HepG2 (cell line): Measurements from ENCODE around the gene CTSO. TPM values are rescaled to one million over a fixed set of nuclear protein-coding genes. Genes with fewer than 3 reads are reported as not detected.

ENCODE experiments used
- CREBL2 ChIP-seq: sonication (generic); formaldehyde crosslinking; IDR thresholded peaks from 2 replicates; pipeline ENCODE4 v1.8.1; 2023; ENCODE audit warnings: missing genetic modification reagents, mild to moderate bottlenecking, borderline replicate concordance
- MAF1 ChIP-seq: sonication (generic); formaldehyde crosslinking; IDR thresholded peaks from 2 replicates; pipeline ENCODE4 v1.5.0; 2020; ENCODE audit warnings: missing genetic modification reagents, borderline replicate concordance
- MTF1 ChIP-seq: sonication (generic); formaldehyde crosslinking; IDR thresholded peaks from 2 replicates; pipeline ENCODE4 v1.5.0; 2020; ENCODE audit warnings: missing genetic modification reagents
- MTF2 ChIP-seq: sonication (generic); formaldehyde crosslinking; IDR thresholded peaks from 2 replicates; pipeline ENCODE4 v1.5.0; 2020; ENCODE audit warnings: missing genetic modification reagents, borderline replicate concordance
- MYNN ChIP-seq: sonication (generic); formaldehyde crosslinking; IDR thresholded peaks from 2 replicates; pipeline ENCODE4 v1.4.0; 2020; ENCODE audit warnings: mild to moderate bottlenecking, low read depth, missing genetic modification reagents
- NR2F2 ChIP-seq: IDR thresholded peaks from 2 replicates; pipeline ENCODE4 v1.6.1; 2012; ENCODE audit warnings: low read depth, inconsistent platforms, borderline replicate concordance
- PCBP2 ChIP-seq: fragments of 200-400 bp; formaldehyde crosslinking; optimal IDR thresholded peaks from 2 replicates; pipeline ENCODE3; 2018; ENCODE audit warnings: low read length, low read depth; ENCODE audit not compliant: poor library complexity, severe bottlenecking
- SIX4 ChIP-seq: sonication (generic); formaldehyde crosslinking; IDR thresholded peaks from 2 replicates; pipeline ENCODE4 v1.4.0; 2020; ENCODE audit warnings: missing genetic modification reagents
- SNAPC2 ChIP-seq: sonication (generic); formaldehyde crosslinking; IDR thresholded peaks from 2 replicates; pipeline ENCODE4 v1.8.1; 2022; ENCODE audit warnings: mild to moderate bottlenecking, missing genetic modification reagents
- STAT5B ChIP-seq: sonication (generic); formaldehyde crosslinking; IDR thresholded peaks from 2 replicates; pipeline ENCODE4 v1.4.0; 2020; ENCODE audit warnings: missing genetic modification reagents
- TAF1 ChIP-seq: sonication (generic); formaldehyde crosslinking; IDR thresholded peaks from 2 replicates; pipeline ENCODE4 v1.4.0; 2020; ENCODE audit warnings: missing genetic modification reagents
- THAP11 ChIP-seq: IDR thresholded peaks from 2 replicates; pipeline ENCODE4 v1.6.1; 2016; ENCODE audit warnings: missing biosample characterization, missing genetic modification reagents
- ZNF468 ChIP-seq: sonication (generic); formaldehyde crosslinking; IDR thresholded peaks from 2 replicates; pipeline ENCODE4 v1.8.0; 2022; ENCODE audit warnings: mild to moderate bottlenecking, moderate library complexity, missing genetic modification reagents
- ZNF530 ChIP-seq: sonication (generic); formaldehyde crosslinking; IDR thresholded peaks from 2 replicates; pipeline ENCODE4 v1.5.0; 2020; ENCODE audit warnings: low read depth, mild to moderate bottlenecking, missing genetic modification reagents
- ZNF557 ChIP-seq: sonication (generic); formaldehyde crosslinking; IDR thresholded peaks from 2 replicates; pipeline ENCODE4 v1.4.0; 2020; ENCODE audit warnings: missing genetic modification reagents
- ZNF563 ChIP-seq: sonication (generic); formaldehyde crosslinking; IDR thresholded peaks from 2 replicates; pipeline ENCODE4 v1.8.0; 2022; ENCODE audit warnings: mild to moderate bottlenecking, moderate library complexity, missing genetic modification reagents
- ZNF577 ChIP-seq: sonication (generic); formaldehyde crosslinking; IDR thresholded peaks from 2 replicates; pipeline ENCODE4 v1.4.0; 2020; ENCODE audit warnings: mild to moderate bottlenecking, low read depth, missing genetic modification reagents, borderline replicate concordance
- ZNF629 ChIP-seq: sonication (generic); formaldehyde crosslinking; conservative IDR thresholded peaks from 2 replicates; pipeline ENCODE4 v1.5.0; 2020; ENCODE audit warnings: missing genetic modification reagents
- ZNF790 ChIP-seq: sonication (generic); formaldehyde crosslinking; IDR thresholded peaks from 2 replicates; pipeline ENCODE4 v1.8.0; 2022; ENCODE audit warnings: missing genetic modification reagents, mild to moderate bottlenecking, borderline replicate concordance
- ZNF841 ChIP-seq: sonication (generic); formaldehyde crosslinking; IDR thresholded peaks from 2 replicates; pipeline ENCODE4 v1.8.1; 2023; ENCODE audit warnings: missing genetic modification reagents, borderline replicate concordance
- polyA plus RNA-seq, 8 experiments: library from polyadenylated mRNA; depleted of rRNA in 3 of 8; stranded (reverse) in 7 of 8; unstranded in 1 of 8; fragments of >200 nt; fragmentation: Illumina TruSeq in 4 of 8; extraction: Trizol in 4 of 8; gene quantifications; 2 replicates each; pipeline versions ENCODE4 v1.2.1 to v1.2.3, GENCODE V29; 2011 to 2016; ENCODE audit warnings: low read depth in 4 of 8, missing spikeins in 1 of 8, mixed read lengths in 1 of 8; ENCODE audit not compliant: insufficient read depth in 1 of 8
- total RNA-seq, 5 experiments: library from RNA; depleted of rRNA; stranded (reverse); fragments of >200 nt; fragmentation: Illumina TruSeq; extraction: Trizol; gene quantifications; 2 replicates each; pipeline ENCODE4 v1.2.3, GENCODE V29; 2016; ENCODE audit warnings: low read depth in 1 of 5
- TF ChIP-seq, protein P1 (sequence below): sonication (generic); formaldehyde crosslinking; IDR thresholded peaks from 2 replicates; pipeline ENCODE4 v1.8.1; 2023; ENCODE audit warnings: mild to moderate bottlenecking, moderate library complexity, missing genetic modification reagents
- TF ChIP-seq, protein P2 (sequence below): sonication (generic); formaldehyde crosslinking; IDR thresholded peaks from 2 replicates; pipeline ENCODE4 v1.4.0; 2020; ENCODE audit warnings: missing genetic modification reagents
- TF ChIP-seq, protein P3 (sequence below): sonication (generic); formaldehyde crosslinking; conservative IDR thresholded peaks from 2 replicates; pipeline ENCODE4 v1.5.0; 2020; ENCODE audit warnings: missing genetic modification reagents

CTSO gene
- total and polyA plus RNA-seq, 2 of the 13 experiments (the other 11 are each of a cell fraction or from before 2014, with no cell fraction given) = 0.07 to 0.17 TPM

GRCh38 chr4:155953151-155954117 lies at the start of gene CTSO (continued):
- no peak for TF ChIP-seq TAF1 (CRISPR knock-in tag)
- TF ChIP-seq, protein P1, sequence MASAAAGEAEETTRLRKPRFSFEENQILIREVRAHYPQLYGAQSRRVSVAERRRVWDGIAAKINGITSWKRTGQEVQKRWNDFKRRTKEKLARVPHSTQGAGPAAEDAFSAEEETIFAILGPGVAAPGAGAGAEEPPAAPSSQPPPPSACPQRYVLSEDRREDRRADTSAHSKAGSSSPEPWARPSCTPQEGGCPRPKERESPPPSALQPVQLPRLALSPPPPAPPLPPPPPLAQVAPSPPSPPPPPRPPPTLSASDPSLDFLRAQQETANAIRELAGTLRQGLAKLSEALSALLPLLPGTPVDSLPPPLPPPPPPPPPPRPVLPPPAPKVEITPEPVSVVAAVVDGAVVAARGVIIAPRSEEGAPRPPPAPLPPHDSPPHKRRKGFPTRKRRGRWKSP (CRISPR knock-in tag) = no peak
- TF ChIP-seq MAF1 (CRISPR knock-in tag) = no peak
- no peak for TF ChIP-seq ZNF577 (CRISPR knock-in tag)
- TF ChIP-seq SIX4 (CRISPR knock-in tag) = no peak
- TF ChIP-seq SNAPC2 = no peak
- no peak for TF ChIP-seq ZNF629
- no peak for TF ChIP-seq ZNF468 (CRISPR knock-in tag)
- TF ChIP-seq PCBP2 = no peak
- TF ChIP-seq, protein P2, sequence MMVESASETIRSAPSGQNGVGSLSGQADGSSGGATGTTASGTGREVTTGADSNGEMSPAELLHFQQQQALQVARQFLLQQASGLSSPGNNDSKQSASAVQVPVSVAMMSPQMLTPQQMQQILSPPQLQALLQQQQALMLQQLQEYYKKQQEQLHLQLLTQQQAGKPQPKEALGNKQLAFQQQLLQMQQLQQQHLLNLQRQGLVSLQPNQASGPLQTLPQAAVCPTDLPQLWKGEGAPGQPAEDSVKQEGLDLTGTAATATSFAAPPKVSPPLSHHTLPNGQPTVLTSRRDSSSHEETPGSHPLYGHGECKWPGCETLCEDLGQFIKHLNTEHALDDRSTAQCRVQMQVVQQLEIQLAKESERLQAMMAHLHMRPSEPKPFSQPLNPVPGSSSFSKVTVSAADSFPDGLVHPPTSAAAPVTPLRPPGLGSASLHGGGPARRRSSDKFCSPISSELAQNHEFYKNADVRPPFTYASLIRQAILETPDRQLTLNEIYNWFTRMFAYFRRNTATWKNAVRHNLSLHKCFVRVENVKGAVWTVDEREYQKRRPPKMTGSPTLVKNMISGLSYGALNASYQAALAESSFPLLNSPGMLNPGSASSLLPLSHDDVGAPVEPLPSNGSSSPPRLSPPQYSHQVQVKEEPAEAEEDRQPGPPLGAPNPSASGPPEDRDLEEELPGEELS (CRISPR knock-in tag) = 0 out of 2 replicates have a peak, but pooled peaks have one; percentile 18
- no peak for TF ChIP-seq MYNN (CRISPR knock-in tag)
- TF ChIP-seq NR2F2 = no peak
- TF ChIP-seq MTF2 (CRISPR knock-in tag) = 0 out of 2 replicates have a peak, but pooled peaks have one; percentile 68
- TF ChIP-seq ZNF563 (CRISPR knock-in tag) = peak; percentile 92
- TF ChIP-seq, protein P3, sequence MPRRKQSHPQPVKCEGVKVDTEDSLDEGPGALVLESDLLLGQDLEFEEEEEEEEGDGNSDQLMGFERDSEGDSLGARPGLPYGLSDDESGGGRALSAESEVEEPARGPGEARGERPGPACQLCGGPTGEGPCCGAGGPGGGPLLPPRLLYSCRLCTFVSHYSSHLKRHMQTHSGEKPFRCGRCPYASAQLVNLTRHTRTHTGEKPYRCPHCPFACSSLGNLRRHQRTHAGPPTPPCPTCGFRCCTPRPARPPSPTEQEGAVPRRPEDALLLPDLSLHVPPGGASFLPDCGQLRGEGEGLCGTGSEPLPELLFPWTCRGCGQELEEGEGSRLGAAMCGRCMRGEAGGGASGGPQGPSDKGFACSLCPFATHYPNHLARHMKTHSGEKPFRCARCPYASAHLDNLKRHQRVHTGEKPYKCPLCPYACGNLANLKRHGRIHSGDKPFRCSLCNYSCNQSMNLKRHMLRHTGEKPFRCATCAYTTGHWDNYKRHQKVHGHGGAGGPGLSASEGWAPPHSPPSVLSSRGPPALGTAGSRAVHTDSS = no peak
- peak; percentile 67 for TF ChIP-seq THAP11 (CRISPR knock-in tag)
- TF ChIP-seq MTF1 (CRISPR knock-in tag) = no peak
- TF ChIP-seq ZNF841 (CRISPR knock-in tag) = no peak
- TF ChIP-seq ZNF790 (CRISPR knock-in tag) = no peak
- TF ChIP-seq ZNF557 = no peak
- TF ChIP-seq STAT5B = no peak
- no peak for TF ChIP-seq ZNF530
- no peak for TF ChIP-seq CREBL2 (CRISPR knock-in tag)
